Stimulated activated naive CD8-positive, alpha-beta T cell treated with anti-CD3 and anti-CD28 coated beads, Interleukin-15, Interleukin-2, amounts not matched to agents 100 ng/mL and 50 ng/mL, for 24 hours (primary cell): ENCODE data around the gene EPB41L3.
"Not testable (repeated sequence)": the region's sequence is repeated elsewhere in the genome, so short reads cannot be mapped to it uniquely, and the experiment has no call there.

Source experiments
- H3K27ac Mint-ChIP-seq: one replicate; pipeline ENCODE4 v1.8.0; 2021; ENCODE audit warnings: mild to moderate bottlenecking, mixed read lengths
- H3K27me3 Mint-ChIP-seq: one replicate; pipeline ENCODE4 v1.8.0; 2021; ENCODE audit warnings: mixed read lengths
- H3K36me3 Mint-ChIP-seq: one replicate; pipeline ENCODE4 v1.8.0; 2021; ENCODE audit warnings: low read depth, mixed read lengths
- H3K4me1 Mint-ChIP-seq: one replicate; pipeline ENCODE4 v1.8.0; 2021; ENCODE audit warnings: low read depth, mixed read lengths
- H3K4me3 Mint-ChIP-seq: one replicate; pipeline ENCODE4 v1.8.0; 2021; ENCODE audit warnings: mild to moderate bottlenecking, mixed read lengths
- H3K9me3 Mint-ChIP-seq: one replicate; pipeline ENCODE4 v1.8.0; 2021; ENCODE audit warnings: mixed read lengths

Gene EPB41L3

GRCh38 chr18:5490753-5491480 lies 52.9 kb downstream of the EPB41L3 start:
- Mint-ChIP-seq H3K36me3 (no peaks in the 10 kb centered on the region), H3K27ac (no peak overlapping the region), H3K4me1 (no peaks in the 10 kb centered on the region), H3K9me3 (no peaks in the 10 kb centered on the region), H3K4me3 (no peak overlapping the region), H3K27me3 (peaks cover 7% of the 10 kb centered on the region)

GRCh38 chr18:5488844-5489243 lies 55.0 kb downstream of the EPB41L3 start:
- Mint-ChIP-seq H3K4me1 (no peaks in the 10 kb centered on the region), H3K27me3 (peaks cover 7% of the 10 kb centered on the region), H3K4me3 (no peak overlapping the region), H3K27ac (no peak overlapping the region), H3K9me3 (no peaks in the 10 kb centered on the region), H3K36me3 (no peaks in the 10 kb centered on the region)

- H3K36me3 Mint-ChIP-seq, H3K9me3 Mint-ChIP-seq, H3K4me3 Mint-ChIP-seq, H3K27me3 Mint-ChIP-seq, H3K4me1 Mint-ChIP-seq, H3K27ac Mint-ChIP-seq: not testable (repeated sequence)
These were observed 55.8 kb downstream of the EPB41L3 start for GRCh38 chr18:5488044-5488443.

- Mint-ChIP-seq H3K27me3 (peaks cover 3% of the 10 kb centered on the region), H3K4me1 (no peaks in the 10 kb centered on the region), H3K36me3 (no peaks in the 10 kb centered on the region), H3K9me3 (peaks cover 5% of the 10 kb centered on the region), H3K4me3 (no peak overlapping the region), H3K27ac (no peak overlapping the region)
These were observed 59.3 kb downstream of the EPB41L3 start for GRCh38 chr18:5484526-5484925.

- peaks cover 5% of the 10 kb centered on the region for H3K9me3 Mint-ChIP-seq
- peaks cover 7% of the 10 kb centered on the region for H3K27me3 Mint-ChIP-seq
- no peaks in the 10 kb centered on the region for H3K4me1 Mint-ChIP-seq
- H3K4me3 Mint-ChIP-seq: no peak overlapping the region
- no peak overlapping the region for H3K27ac Mint-ChIP-seq
- no peaks in the 10 kb centered on the region for H3K36me3 Mint-ChIP-seq
These were observed 62.2 kb downstream of the EPB41L3 start for GRCh38 chr18:5481621-5482020.

GRCh38 chr18:5478261-5478660 lies 65.5 kb downstream of the EPB41L3 start:
- H3K27ac Mint-ChIP-seq: no peak overlapping the region
- H3K4me3 Mint-ChIP-seq: no peak overlapping the region
- H3K4me1 Mint-ChIP-seq: no peaks in the 10 kb centered on the region
- H3K9me3 Mint-ChIP-seq: peaks cover 5% of the 10 kb centered on the region
- H3K27me3 Mint-ChIP-seq: peaks cover 14% of the 10 kb centered on the region
- no peaks in the 10 kb centered on the region for H3K36me3 Mint-ChIP-seq

- Mint-ChIP-seq H3K36me3 (no peaks in the 10 kb centered on the region), H3K4me3 (no peak overlapping the region)
These were observed 66.6 kb downstream of the EPB41L3 start for GRCh38 chr18:5476961-5477800.

GRCh38 chr18:5475267-5475666 lies 68.5 kb downstream of the EPB41L3 start:
- Mint-ChIP-seq H3K9me3 (no peaks in the 10 kb centered on the region), H3K4me3 (no peak overlapping the region), H3K36me3 (no peaks in the 10 kb centered on the region), H3K4me1 (no peaks in the 10 kb centered on the region), H3K27ac (no peak overlapping the region), H3K27me3 (peaks cover 14% of the 10 kb centered on the region)

More at GRCh38 chr18:5476961-5477800, 66.6 kb downstream of the EPB41L3 start:
- Mint-ChIP-seq H3K27ac (no peak overlapping the region), H3K4me1 (no peaks in the 10 kb centered on the region), H3K9me3 (peaks cover 3% of the 10 kb centered on the region), H3K27me3 (peaks cover 14% of the 10 kb centered on the region)

GRCh38 chr18:5469340-5469739 lies 74.5 kb downstream of the EPB41L3 start:
- no peak overlapping the region for H3K4me3 Mint-ChIP-seq
- H3K4me1 Mint-ChIP-seq: no peaks in the 10 kb centered on the region
- no peaks in the 10 kb centered on the region for H3K9me3 Mint-ChIP-seq
- no peak overlapping the region for H3K27ac Mint-ChIP-seq
- H3K36me3 Mint-ChIP-seq: no peaks in the 10 kb centered on the region
- H3K27me3 Mint-ChIP-seq: peaks cover 4% of the 10 kb centered on the region

- Mint-ChIP-seq H3K4me3 (no peak overlapping the region), H3K36me3 (no peaks in the 10 kb centered on the region), H3K4me1 (no peaks in the 10 kb centered on the region), H3K27ac (no peak overlapping the region), H3K27me3 (peaks cover 4% of the 10 kb centered on the region), H3K9me3 (no peaks in the 10 kb centered on the region)
These were observed 75.4 kb downstream of the EPB41L3 start for GRCh38 chr18:5468394-5468793.

GRCh38 chr18:5467671-5468070 lies 76.1 kb downstream of the EPB41L3 start:
- H3K4me3 Mint-ChIP-seq: no peak overlapping the region
- no peaks in the 10 kb centered on the region for H3K4me1 Mint-ChIP-seq
- no peaks in the 10 kb centered on the region for H3K9me3 Mint-ChIP-seq
- no peaks in the 10 kb centered on the region for H3K36me3 Mint-ChIP-seq
- no peak overlapping the region for H3K27ac Mint-ChIP-seq
- H3K27me3 Mint-ChIP-seq: peaks cover 4% of the 10 kb centered on the region

- no peak overlapping the region for H3K4me3 Mint-ChIP-seq
- H3K27ac Mint-ChIP-seq: no peak overlapping the region
- H3K4me1 Mint-ChIP-seq: no peaks in the 10 kb centered on the region
- peaks cover 4% of the 10 kb centered on the region for H3K27me3 Mint-ChIP-seq
- no peaks in the 10 kb centered on the region for H3K36me3 Mint-ChIP-seq
- H3K9me3 Mint-ChIP-seq: no peaks in the 10 kb centered on the region
These were observed 77.5 kb downstream of the EPB41L3 start for GRCh38 chr18:5466256-5466655.

- H3K27ac Mint-ChIP-seq: no peak overlapping the region
- no peak overlapping the region for H3K4me3 Mint-ChIP-seq
- H3K36me3 Mint-ChIP-seq: no peaks in the 10 kb centered on the region
- no peaks in the 10 kb centered on the region for H3K9me3 Mint-ChIP-seq
- peaks cover 4% of the 10 kb centered on the region for H3K27me3 Mint-ChIP-seq
- H3K4me1 Mint-ChIP-seq: no peaks in the 10 kb centered on the region
These were observed 79.5 kb downstream of the EPB41L3 start for GRCh38 chr18:5464251-5464650.

- H3K4me1 Mint-ChIP-seq: no peaks in the 10 kb centered on the region
- no peak overlapping the region for H3K27ac Mint-ChIP-seq
- H3K9me3 Mint-ChIP-seq: no peaks in the 10 kb centered on the region
- no peaks in the 10 kb centered on the region for H3K36me3 Mint-ChIP-seq
- peaks cover 4% of the 10 kb centered on the region for H3K27me3 Mint-ChIP-seq
- no peak overlapping the region for H3K4me3 Mint-ChIP-seq
These were observed 80.0 kb downstream of the EPB41L3 start for GRCh38 chr18:5463831-5464230.

GRCh38 chr18:5463390-5463789 lies 80.4 kb downstream of the EPB41L3 start:
- no peaks in the 10 kb centered on the region for H3K9me3 Mint-ChIP-seq
- H3K36me3 Mint-ChIP-seq: no peaks in the 10 kb centered on the region
- H3K27me3 Mint-ChIP-seq: peaks cover 4% of the 10 kb centered on the region
- no peak overlapping the region for H3K4me3 Mint-ChIP-seq
- H3K27ac Mint-ChIP-seq: no peak overlapping the region
- no peaks in the 10 kb centered on the region for H3K4me1 Mint-ChIP-seq
